HepG2 (cell line): ENCODE data around the gene TEX14.

ENCODE experiments used
- EP300 ChIP-seq, 3 experiments: sonication (generic) in 1 of 3; formaldehyde crosslinking in 1 of 3; IDR thresholded peaks; 2 replicates each; pipeline versions ENCODE4 v1.5.1 to v1.6.1; 2011 to 2020; ENCODE audit warnings: low read depth in 2 of 3, low read length in 2 of 3, borderline replicate concordance in 1 of 3, improper control_type of control experiment in 1 of 3, mild to moderate bottlenecking in 1 of 3, missing genetic modification reagents in 1 of 3, moderate library complexity in 1 of 3
- GPBP1L1 ChIP-seq: sonication (generic); formaldehyde crosslinking; IDR thresholded peaks from 2 replicates; pipeline ENCODE4 v1.5.0; 2020; ENCODE audit warnings: mild to moderate bottlenecking, missing genetic modification reagents
- POLR2A ChIP-seq, 2 experiments: IDR thresholded peaks; 2 replicates each; pipeline ENCODE4 v1.6.1; 2011; ENCODE audit warnings: low read depth in 2 of 2, low read length in 2 of 2, mild to moderate bottlenecking in 1 of 2, moderate library complexity in 1 of 2; ENCODE audit not compliant: insufficient read depth in 1 of 2
- TF ChIP-seq, protein P1 (sequence below): sonication (generic); formaldehyde crosslinking; IDR thresholded peaks from 2 replicates; pipeline ENCODE4 v1.8.1; 2023; ENCODE audit warnings: mild to moderate bottlenecking, missing genetic modification reagents

DNA sequence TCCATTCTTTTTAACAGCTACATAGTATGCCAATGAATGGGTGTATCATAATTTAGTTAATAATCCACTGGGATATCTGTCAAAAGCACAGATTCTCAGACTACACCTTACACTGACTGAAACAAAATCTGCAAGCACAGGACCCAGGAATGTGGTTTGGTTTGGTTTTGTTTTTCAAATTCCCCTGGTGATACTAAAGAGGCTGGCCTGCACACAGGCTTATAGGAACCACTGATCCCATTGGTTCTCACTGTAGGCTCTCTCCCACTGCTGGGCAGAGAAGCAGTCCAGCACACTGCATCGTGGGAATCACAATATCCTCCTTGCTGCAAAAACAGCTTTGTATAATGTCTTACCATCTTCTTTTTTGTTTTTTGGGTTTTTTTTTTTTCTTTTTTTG, 67.1 kb downstream of the TEX14 start:
- TF ChIP-seq POLR2A (IDR thresholded peaks at IDR 0.05; ENCODE audit: insufficient read depth in 1 of 2, low read depth in 2 of 2, low read length in 2 of 2): no peak
- no peak for TF ChIP-seq EP300 (IDR thresholded peaks at IDR 0.05; ENCODE audit: low read depth in 2 of 2, low read length in 2 of 2)
- TF ChIP-seq EP300 (CRISPR knock-in tag; IDR thresholded peaks at IDR 0.05; ENCODE audit: borderline replicate concordance): no peak
- TF ChIP-seq, protein P1, sequence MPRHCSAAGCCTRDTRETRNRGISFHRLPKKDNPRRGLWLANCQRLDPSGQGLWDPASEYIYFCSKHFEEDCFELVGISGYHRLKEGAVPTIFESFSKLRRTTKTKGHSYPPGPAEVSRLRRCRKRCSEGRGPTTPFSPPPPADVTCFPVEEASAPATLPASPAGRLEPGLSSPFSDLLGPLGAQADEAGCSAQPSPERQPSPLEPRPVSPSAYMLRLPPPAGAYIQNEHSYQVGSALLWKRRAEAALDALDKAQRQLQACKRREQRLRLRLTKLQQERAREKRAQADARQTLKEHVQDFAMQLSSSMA: no peak
- no peak for TF ChIP-seq GPBP1L1 (CRISPR knock-in tag)
